Spleen (tissue), 7 donors: ENCODE data around the gene C5orf52.
"Not testable (repeated sequence)": the region's sequence is repeated elsewhere in the genome, so short reads cannot be mapped to it uniquely, and the experiment has no call there.

ENCODE experiments used
- CTCF ChIP-seq, 11 experiments: fragments of 200-600 bp in 7 of 11; fragments of 450-650 bp in 4 of 11; sonication (generic) in 4 of 11; IDR thresholded peaks in 8 of 11; conservative IDR thresholded peaks in 3 of 11; 1 replicate in 7 of 11; 2 replicates in 4 of 11; pipeline versions ENCODE4 v1.4.0 to v1.8.0; 2016 to 2021; ENCODE audit warnings: antibody characterized with exemption in 11 of 11, inconsistent platforms in 4 of 11, mild to moderate bottlenecking in 1 of 11
- POLR2A ChIP-seq, 3 donors: fragments of 450-650 bp; IDR thresholded peaks; one replicate each; pipeline ENCODE4 v1.5.1; 2017; ENCODE audit warnings: antibody characterized with exemption in 3 of 3, mild to moderate bottlenecking in 1 of 3
- donor health status: DM: no; HTN: no; CAD: no; lungs with moderate emphysema.
- donor health status: DM: no; HTN: no; CAD: no.
- donor health status: DM: no; HTN: no; CAD: no.

GRCh38 chr5:157686276-157687197 is 15.2 kb downstream of the C5orf52 start:
- TF ChIP-seq CTCF (IDR thresholded peaks at IDR 0.05 in 8 of 11, conservative IDR thresholded peaks at IDR 0.05 in 3 of 11); POLR2A (IDR thresholded peaks at IDR 0.05): not testable (repeated sequence)
